ENCODE data around the gene TNFRSF18.

TNFRSF18 gene

DNA sequence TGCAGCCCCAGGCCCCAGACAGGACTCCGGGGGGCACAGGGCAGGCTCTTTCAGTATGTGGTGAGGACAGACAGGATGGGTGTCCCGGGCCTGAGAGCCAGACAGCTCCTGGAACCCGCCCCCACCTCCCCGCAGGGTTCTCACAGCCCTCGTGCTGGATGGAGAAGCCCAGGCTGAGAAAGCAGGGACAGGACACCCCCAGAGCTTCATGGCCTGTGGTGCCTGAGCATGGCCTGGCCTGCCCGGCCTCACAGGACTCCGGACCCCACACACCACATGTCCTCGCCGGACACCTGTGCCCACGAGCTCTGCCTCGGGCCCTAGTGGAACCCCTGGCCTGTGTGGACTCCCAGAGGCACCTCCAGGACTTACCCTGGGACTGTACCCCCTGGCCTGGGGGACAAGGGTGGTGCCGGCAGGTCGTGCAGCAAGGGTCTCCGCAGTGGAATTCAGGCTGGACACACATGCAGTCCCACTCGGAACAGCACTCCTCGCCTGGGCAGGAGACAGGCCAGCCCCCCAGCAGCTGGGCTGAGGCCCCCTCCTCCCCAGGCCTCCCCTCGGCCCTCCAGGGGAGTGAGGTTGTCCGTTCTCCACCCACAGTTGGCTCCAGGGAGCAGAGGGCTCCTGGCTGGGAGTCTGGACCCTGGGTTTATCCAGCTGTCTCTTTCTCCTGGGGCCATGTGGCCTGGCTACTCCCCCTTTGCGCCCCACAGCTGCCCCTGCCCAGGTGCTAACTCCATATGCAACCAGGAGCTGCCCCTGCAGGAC lies 1.2 kb downstream of the TNFRSF18 start:
- H3K9ac ChIP-seq (ENCODE audit: insufficient read length, low read depth): no peak overlapping the region
- no peak overlapping the region for H3K4me3 ChIP-seq (ENCODE audit: insufficient read length, low read depth)
- H3K9me3 ChIP-seq (ENCODE audit: insufficient read depth, low read length): no peaks in the 10 kb centered on the region
- TF ChIP-seq YY1 (IDR thresholded peaks at IDR 0.05; ENCODE audit: insufficient read depth, insufficient read length): no peak
- no peak for TF ChIP-seq SUZ12 (IDR thresholded peaks at IDR 0.05; ENCODE audit: extremely low read depth, insufficient read depth, insufficient read length)
- TF ChIP-seq ZNF274 (IDR thresholded peaks at IDR 0.05; ENCODE audit: low read depth, low read length): no peak
- H3K27me3 ChIP-seq (ENCODE audit: insufficient read depth, insufficient read length): no peaks in the 10 kb centered on the region
- no peaks in the 10 kb centered on the region for H3K36me3 ChIP-seq (ENCODE audit: insufficient read depth, insufficient read length, low read length)
- DNase-seq (ENCODE audit: low read depth, low spot score): no peak
- H3K4me1 ChIP-seq (ENCODE audit: insufficient read depth, insufficient read length): peaks cover 16% of the 10 kb centered on the region

DNA sequence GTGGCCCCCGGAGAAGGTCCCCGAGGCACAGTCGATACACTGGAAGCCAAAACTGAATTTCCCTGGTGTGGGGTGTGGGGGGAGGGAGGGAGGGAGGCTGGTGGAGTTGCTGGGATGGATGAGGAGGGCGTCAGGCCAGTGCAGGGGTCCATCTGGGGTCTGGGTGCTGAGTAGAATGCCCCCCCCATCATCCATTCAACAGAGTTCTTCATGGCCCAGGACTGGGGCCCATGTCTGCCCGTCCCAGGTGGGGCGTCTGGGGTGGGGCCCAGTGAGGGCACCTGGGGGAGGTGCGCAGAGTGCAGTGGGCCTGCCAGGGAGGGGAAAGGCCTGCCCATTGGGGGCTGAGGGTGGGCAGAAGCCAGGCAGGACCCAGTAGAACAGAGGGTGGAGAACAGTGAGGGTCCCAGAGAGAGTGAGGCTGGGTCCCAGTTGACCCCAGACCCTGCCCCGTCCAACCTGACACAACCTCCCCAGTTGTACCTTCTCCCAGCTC lies 1.9 kb downstream of the TNFRSF18 start:
- DNase-seq (ENCODE audit: low read depth, low spot score): no peak
- Histone ChIP-seq H3K4me1 (ENCODE audit: insufficient read depth, insufficient read length) (peaks cover 16% of the 10 kb centered on the region), H3K27me3 (ENCODE audit: insufficient read depth, insufficient read length) (no peaks in the 10 kb centered on the region), H3K4me3 (ENCODE audit: insufficient read length, low read depth) (no peak overlapping the region), H3K9ac (ENCODE audit: insufficient read length, low read depth) (no peak overlapping the region), H3K36me3 (ENCODE audit: insufficient read depth, insufficient read length, low read length) (no peaks in the 10 kb centered on the region), H3K9me3 (ENCODE audit: insufficient read depth, low read length) (no peaks in the 10 kb centered on the region)
- no peak for TF ChIP-seq SUZ12 (IDR thresholded peaks at IDR 0.05; ENCODE audit: extremely low read depth, insufficient read depth, insufficient read length)
- no peak for TF ChIP-seq ZNF274 (IDR thresholded peaks at IDR 0.05; ENCODE audit: low read depth, low read length)
- TF ChIP-seq YY1 (IDR thresholded peaks at IDR 0.05; ENCODE audit: insufficient read depth, insufficient read length): no peak

DNA sequence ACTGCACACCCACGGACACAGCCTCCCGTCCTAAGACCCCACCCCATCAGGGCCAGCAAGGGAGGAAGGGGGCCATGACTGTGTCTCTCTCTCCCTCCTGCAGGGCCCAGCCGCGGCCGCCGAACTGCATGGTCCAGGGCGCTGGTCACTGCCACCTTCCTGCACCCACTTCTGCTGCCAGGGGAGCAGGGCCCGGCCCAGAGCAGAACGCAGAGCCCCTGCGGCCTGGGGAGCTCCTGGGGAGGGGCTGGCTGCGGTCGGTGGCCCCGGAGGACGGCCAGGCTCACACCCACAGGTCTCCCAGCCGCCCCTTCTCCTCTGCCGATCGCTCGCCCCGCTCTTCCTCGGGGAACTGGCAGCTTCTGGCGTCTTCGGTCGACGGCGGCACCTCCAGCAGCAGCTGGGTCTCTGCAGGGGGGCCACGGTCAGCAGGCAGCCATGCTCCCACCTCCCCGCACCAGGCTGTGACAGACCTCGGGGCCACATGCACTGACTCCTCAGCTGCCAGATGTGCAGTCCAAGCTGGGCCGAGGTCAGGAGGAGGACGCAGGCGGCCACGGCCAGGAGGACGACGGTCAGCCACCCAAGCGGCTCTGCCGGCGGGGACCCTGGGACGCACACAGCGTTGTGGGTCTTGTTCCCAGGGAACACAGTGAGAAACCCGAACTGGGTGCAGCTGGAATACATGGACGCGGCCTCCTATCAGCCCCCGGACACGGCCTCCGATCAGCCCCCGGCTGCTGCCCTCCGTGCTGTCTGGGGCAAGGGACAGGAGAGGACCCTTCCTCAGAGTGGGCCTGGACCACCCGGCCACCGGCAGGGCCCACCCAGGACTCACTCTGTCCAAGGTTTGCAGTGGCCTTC lies 2.6 kb downstream of the TNFRSF18 start:
- DNase-seq (ENCODE audit: low read depth, low spot score): no peak
- peaks cover 16% of the 10 kb centered on the region for H3K4me1 ChIP-seq (ENCODE audit: insufficient read depth, insufficient read length)

DNA sequence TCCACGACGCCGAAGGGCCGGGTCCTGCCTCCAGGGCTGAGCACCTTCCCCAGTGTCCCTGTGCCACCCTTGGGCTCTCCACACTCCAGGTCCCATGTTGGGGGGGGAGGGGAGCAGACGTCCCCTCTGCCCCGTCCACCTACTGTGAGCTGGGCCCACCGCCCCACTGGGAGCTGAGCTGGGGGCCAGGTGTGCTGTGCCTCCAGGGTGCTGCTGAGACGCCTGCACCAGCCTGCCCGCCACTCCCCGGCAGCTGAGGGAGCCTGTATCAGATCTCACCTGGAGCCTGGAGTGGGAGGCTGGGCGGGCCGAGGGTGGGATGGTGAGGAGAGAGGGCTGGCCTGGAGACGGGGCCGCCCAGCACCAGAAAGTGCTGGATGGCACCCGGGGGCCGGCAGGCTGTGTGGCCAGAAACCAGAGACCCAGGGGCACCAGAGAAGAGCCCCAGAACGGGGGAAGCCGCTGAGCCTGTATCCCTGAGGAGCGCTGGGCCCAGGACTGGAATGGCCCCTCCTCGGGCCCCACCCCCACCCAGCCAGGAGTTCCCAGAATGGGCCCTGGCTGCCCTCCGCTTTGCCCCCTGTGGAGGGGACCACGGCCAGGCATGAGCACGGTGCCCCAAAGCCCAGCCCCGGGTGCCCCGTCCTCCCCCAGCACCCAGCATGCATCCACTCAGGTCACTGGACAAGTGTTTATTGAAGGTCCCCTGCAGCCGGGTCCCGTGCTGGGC lies 3.4 kb downstream of the TNFRSF18 start:
- DNase-seq (ENCODE audit: low read depth, low spot score): no peak
- Histone ChIP-seq H3K36me3 (ENCODE audit: insufficient read depth, insufficient read length, low read length) (no peaks in the 10 kb centered on the region), H3K4me1 (ENCODE audit: insufficient read depth, insufficient read length) (peaks cover 13% of the 10 kb centered on the region), H3K9me3 (ENCODE audit: insufficient read depth, low read length) (no peaks in the 10 kb centered on the region), H3K27me3 (ENCODE audit: insufficient read depth, insufficient read length) (no peaks in the 10 kb centered on the region), H3K9ac (ENCODE audit: insufficient read length, low read depth) (no peak overlapping the region), H3K4me3 (ENCODE audit: insufficient read length, low read depth) (no peak overlapping the region)
- TF ChIP-seq ZNF274 (IDR thresholded peaks at IDR 0.05; ENCODE audit: low read depth, low read length) (no peak), SUZ12 (IDR thresholded peaks at IDR 0.05; ENCODE audit: extremely low read depth, insufficient read depth, insufficient read length) (no peak), YY1 (IDR thresholded peaks at IDR 0.05; ENCODE audit: insufficient read depth, insufficient read length) (no peak)

More for the DNA sequence above, 2.6 kb downstream of the TNFRSF18 start:
- Histone ChIP-seq H3K9me3 (ENCODE audit: insufficient read depth, low read length) (no peaks in the 10 kb centered on the region), H3K27me3 (ENCODE audit: insufficient read depth, insufficient read length) (no peaks in the 10 kb centered on the region), H3K4me3 (ENCODE audit: insufficient read length, low read depth) (no peak overlapping the region), H3K36me3 (ENCODE audit: insufficient read depth, insufficient read length, low read length) (no peaks in the 10 kb centered on the region), H3K9ac (ENCODE audit: insufficient read length, low read depth) (no peak overlapping the region)
- TF ChIP-seq YY1 (IDR thresholded peaks at IDR 0.05; ENCODE audit: insufficient read depth, insufficient read length) (no peak), ZNF274 (IDR thresholded peaks at IDR 0.05; ENCODE audit: low read depth, low read length) (no peak), SUZ12 (IDR thresholded peaks at IDR 0.05; ENCODE audit: extremely low read depth, insufficient read depth, insufficient read length) (no peak)

- Histone ChIP-seq H3K27me3 (ENCODE audit: insufficient read depth, insufficient read length) (no peaks in the 10 kb centered on the region), H3K9ac (ENCODE audit: insufficient read length, low read depth) (peak overlapping the region; percentile 50), H3K9me3 (ENCODE audit: insufficient read depth, low read length) (no peaks in the 10 kb centered on the region), H3K4me1 (ENCODE audit: insufficient read depth, insufficient read length) (peaks cover 4% of the 10 kb centered on the region), H3K36me3 (ENCODE audit: insufficient read depth, insufficient read length, low read length) (no peaks in the 10 kb centered on the region), H3K4me3 (ENCODE audit: insufficient read length, low read depth) (peak overlapping the region; percentile 26)
- peak; percentile 8 for DNase-seq (ENCODE audit: low read depth, low spot score)
- no peak for TF ChIP-seq YY1 (IDR thresholded peaks at IDR 0.05; ENCODE audit: insufficient read depth, insufficient read length)
Observed at GRCh38 chr1:1200876-1201810, 5.2 kb downstream of the TNFRSF18 start.
